H9 (cell line): Measurements from ENCODE around the gene KRT1. TPM values are rescaled to one million over a fixed set of nuclear protein-coding genes. Genes with fewer than 3 reads are reported as not detected.

ENCODE experiments used
- DNase-seq: peaks from one replicate; pipeline ENCODE4 v3.0.0-alpha.2; 2017
- H2AFZ ChIP-seq: one replicate; pipeline ENCODE4 v1.6.1; 2013; ENCODE audit warnings: mild to moderate bottlenecking, low read length, control low read depth, moderate library complexity
- H2AK5ac ChIP-seq: 2 replicates; pipeline ENCODE4 v1.6.1; 2013; ENCODE audit warnings: low read length, control low read depth, mixed read lengths; ENCODE audit not compliant: insufficient read length
- H2BK120ac ChIP-seq: one replicate; pipeline ENCODE4 v1.6.1; 2013; ENCODE audit warnings: low read depth, mild to moderate bottlenecking, low read length, control low read depth, inconsistent platforms; ENCODE audit not compliant: poor library complexity, severe bottlenecking
- H2BK12ac ChIP-seq: 2 replicates; pipeline ENCODE4 v1.6.1; 2013; ENCODE audit warnings: low read length, control low read depth, mixed read lengths, low read depth; ENCODE audit not compliant: insufficient read length
- H2BK15ac ChIP-seq: 2 replicates; pipeline ENCODE4 v1.6.1; 2013; ENCODE audit warnings: low read depth, low read length, control low read depth
- H2BK20ac ChIP-seq: one replicate; pipeline ENCODE4 v1.6.1; 2013; ENCODE audit warnings: low read depth, mild to moderate bottlenecking, low read length, control low read depth, inconsistent platforms; ENCODE audit not compliant: poor library complexity, severe bottlenecking
- H2BK5ac ChIP-seq: 2 replicates; pipeline ENCODE4 v1.6.1; 2013; ENCODE audit warnings: low read length, control low read depth, mixed read lengths; ENCODE audit not compliant: insufficient read length
- H3K14ac ChIP-seq: 2 replicates; pipeline ENCODE4 v1.6.1; 2013; ENCODE audit warnings: low read length, control low read depth; ENCODE audit not compliant: insufficient read depth
- H3K18ac ChIP-seq: 2 replicates; pipeline ENCODE4 v1.6.1; 2013; ENCODE audit warnings: low read depth, mild to moderate bottlenecking, mixed read lengths, low read length, control low read depth; ENCODE audit not compliant: insufficient read length
- H3K23ac ChIP-seq: 2 replicates; pipeline ENCODE4 v1.6.1; 2013; ENCODE audit warnings: low read length, control low read depth, mixed read lengths, low read depth; ENCODE audit not compliant: insufficient read length
- H3K23me2 ChIP-seq: 2 replicates; pipeline ENCODE4 v1.6.1; 2013; ENCODE audit warnings: low read depth, mild to moderate bottlenecking, mixed read lengths, low read length, control low read depth; ENCODE audit not compliant: insufficient read length, poor library complexity, severe bottlenecking
- H3K27ac ChIP-seq: 2 replicates; pipeline ENCODE4 v1.5.1; 2013; ENCODE audit warnings: low read length, control low read depth, mixed read lengths, low read depth; ENCODE audit not compliant: insufficient read length
- H3K27me3 ChIP-seq: 2 replicates; pipeline ENCODE4 v1.6.1; 2013; ENCODE audit warnings: low read length, control low read depth, inconsistent platforms; ENCODE audit not compliant: insufficient read depth
- H3K4ac ChIP-seq: 2 replicates; pipeline ENCODE4 v1.6.1; 2013; ENCODE audit warnings: low read depth, mild to moderate bottlenecking, control low read depth, inconsistent platforms, low read length, moderate library complexity
- H3K4me1 ChIP-seq: 2 replicates; pipeline ENCODE4 v1.6.1; 2013; ENCODE audit warnings: low read length, control low read depth, inconsistent platforms; ENCODE audit not compliant: insufficient read depth
- H3K4me2 ChIP-seq: 2 replicates; pipeline ENCODE4 v1.6.1; 2013; ENCODE audit warnings: low read length, control low read depth, mixed read lengths; ENCODE audit not compliant: insufficient read length, insufficient read depth
- H3K56ac ChIP-seq: 2 replicates; pipeline ENCODE4 v1.6.1; 2013; ENCODE audit warnings: low read depth, mild to moderate bottlenecking, mixed read lengths, low read length, control low read depth; ENCODE audit not compliant: insufficient read length
- H3K79me1 ChIP-seq: 2 replicates; pipeline ENCODE4 v1.6.1; 2013; ENCODE audit warnings: low read depth, mild to moderate bottlenecking, moderate library complexity, low read length, control low read depth, inconsistent platforms; ENCODE audit not compliant: insufficient read depth, poor library complexity, severe bottlenecking
- H3K79me2 ChIP-seq: 2 replicates; pipeline ENCODE4 v1.6.1; 2013; ENCODE audit warnings: low read length, control low read depth, inconsistent platforms; ENCODE audit not compliant: insufficient read depth
- H3K9ac ChIP-seq: 2 replicates; pipeline ENCODE4 v1.6.1; 2013; ENCODE audit warnings: low read length, control low read depth, mixed read lengths; ENCODE audit not compliant: insufficient read length; ENCODE audit errors: extremely low read depth
- H3K9me3 ChIP-seq: one replicate; pipeline ENCODE4 v1.6.1; 2013; ENCODE audit warnings: low read depth, low read length, inconsistent platforms; ENCODE audit not compliant: control insufficient read depth
- H3T11ph ChIP-seq: one replicate; pipeline ENCODE4 v1.6.1; 2013; ENCODE audit warnings: mild to moderate bottlenecking, low read length, control low read depth, inconsistent platforms
- H4K20me1 ChIP-seq: one replicate; pipeline ENCODE4 v1.6.1; 2013; ENCODE audit not compliant: control insufficient read depth, insufficient read length, insufficient read depth
- H4K5ac ChIP-seq: 2 replicates; pipeline ENCODE4 v1.6.1; 2013; ENCODE audit warnings: low read depth, mild to moderate bottlenecking, mixed read lengths, low read length, control low read depth; ENCODE audit not compliant: insufficient read length
- H4K8ac ChIP-seq: replicated peaks from 2 replicates; pipeline ENCODE4 v1.6.1; 2013; ENCODE audit warnings: low read length, control low read depth, mixed read lengths, low read depth; ENCODE audit not compliant: insufficient read length
- H4K91ac ChIP-seq: 2 replicates; pipeline ENCODE4 v1.6.1; 2013; ENCODE audit warnings: low read depth, mild to moderate bottlenecking, moderate library complexity, mixed read lengths, low read length, control low read depth; ENCODE audit not compliant: insufficient read length
- H3K27ac Mint-ChIP-seq, 3 experiments: 2 replicates in 2 of 3; 3 replicates in 1 of 3; pipeline ENCODE4 v1.8.0; 2020 to 2021; ENCODE audit warnings: mixed read lengths in 3 of 3, mild to moderate bottlenecking in 1 of 3, moderate library complexity in 1 of 3
- H3K27me3 Mint-ChIP-seq: 2 replicates; pipeline ENCODE4 v1.8.0; 2021; ENCODE audit warnings: low read depth, mild to moderate bottlenecking, moderate library complexity, mixed read lengths
- H3K36me3 Mint-ChIP-seq, 3 experiments: 2 replicates in 2 of 3; 3 replicates in 1 of 3; pipeline ENCODE4 v1.8.0; 2020 to 2021; ENCODE audit warnings: low read depth in 3 of 3, mixed read lengths in 3 of 3; ENCODE audit not compliant: insufficient read depth in 1 of 3
- H3K4me1 Mint-ChIP-seq, 2 experiments: 2 replicates each; pipeline ENCODE4 v1.8.0; 2020; ENCODE audit warnings: mixed read lengths in 2 of 2
- H3K4me3 Mint-ChIP-seq, 2 experiments: 2 replicates in 1 of 2; 3 replicates in 1 of 2; pipeline ENCODE4 v1.8.0; 2020 to 2021; ENCODE audit warnings: mild to moderate bottlenecking in 2 of 2, mixed read lengths in 2 of 2, moderate library complexity in 1 of 2
- H3K9me3 Mint-ChIP-seq, 2 experiments: 2 replicates in 1 of 2; 3 replicates in 1 of 2; pipeline ENCODE4 v1.8.0; 2020; ENCODE audit warnings: mild to moderate bottlenecking in 2 of 2, mixed read lengths in 2 of 2, moderate library complexity in 1 of 2
- WGBS: extraction: QIAGEN DNeasy Blood & Tissue Kit; methylation state at CpG from one replicate; pipeline ENCODE4 v1.1.7; 2013; ENCODE audit warnings: missing lambda C conversion rate, low lambda C conversion rate, mixed read lengths; ENCODE audit not compliant: insufficient read length; ENCODE audit errors: extremely low coverage; 5-methylcytosine and 5-hydroxymethylcytosine counted together
- total RNA-seq: library from RNA; stranded (reverse); gene quantifications from 2 replicates; pipeline ENCODE4 v1.2.1, GENCODE V29; 2021
- TF ChIP-seq, protein P1 (sequence below): fragments of 200-600 bp; sonication (generic); conservative IDR thresholded peaks from 3 replicates; pipeline ENCODE4 v1.8.0; 2021; ENCODE audit warnings: antibody characterized with exemption, mild to moderate bottlenecking

KRT1 gene
- total RNA-seq, 1 experiment from 2014 or later = not detected

DNA sequence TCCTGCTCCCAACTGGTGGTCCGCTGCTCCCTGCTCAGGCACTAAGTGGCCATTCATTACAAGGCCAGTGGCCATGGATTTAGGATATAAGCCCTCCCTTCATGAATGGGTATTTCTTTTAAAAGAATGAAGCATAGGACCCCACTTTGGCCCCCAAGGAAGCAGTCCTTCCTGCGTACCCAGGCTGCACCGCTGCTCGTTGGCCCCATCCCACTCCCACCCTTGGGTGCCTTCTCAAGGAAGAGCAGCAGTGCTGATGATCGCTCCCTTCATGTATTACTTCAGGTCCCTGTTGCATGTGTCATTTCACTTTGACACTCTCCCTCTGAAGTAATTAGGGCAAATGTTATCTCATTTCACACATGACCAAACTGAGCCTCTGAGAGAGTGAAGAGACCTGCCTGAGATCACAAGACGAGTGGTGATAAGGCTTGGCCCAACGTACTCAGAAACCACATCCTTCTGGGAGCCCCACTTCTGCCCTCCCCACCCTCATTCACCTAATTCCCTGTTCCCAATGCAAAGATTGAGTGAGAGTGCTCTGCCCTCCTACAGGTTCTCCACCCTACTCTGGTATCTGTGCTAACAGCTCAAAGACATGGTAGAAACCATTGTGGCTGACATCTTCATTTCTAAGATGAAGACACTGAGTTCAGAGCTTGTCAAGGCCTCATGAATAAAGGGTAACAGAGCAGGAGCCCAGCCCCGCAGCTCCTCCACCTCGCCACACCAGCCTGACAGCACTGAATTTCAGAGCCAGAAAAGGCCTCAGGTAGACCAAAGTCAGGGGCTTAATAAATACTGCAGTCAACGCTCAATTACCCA is 17.9 kb downstream of the KRT1 start:
- Mint-ChIP-seq H3K4me3 (no peak overlapping the region), H3K4me1 (no peaks in the 10 kb centered on the region; a peak in 1 of 4 replicates), H3K9me3 (no peaks in the 10 kb centered on the region), H3K27ac (no peak overlapping the region), H3K27me3 (peaks cover 26% of the 10 kb centered on the region), H3K36me3 (no peaks in the 10 kb centered on the region)
- H3K27me3 ChIP-seq = no peaks in the 10 kb centered on the region
- no peak overlapping the region for H4K5ac ChIP-seq
- no peak overlapping the region for H3K14ac ChIP-seq
- no peaks in the 10 kb centered on the region for H3K9me3 ChIP-seq
- no peak for DNase-seq
- no peak overlapping the region for H2BK15ac ChIP-seq
- TF ChIP-seq, protein P1, sequence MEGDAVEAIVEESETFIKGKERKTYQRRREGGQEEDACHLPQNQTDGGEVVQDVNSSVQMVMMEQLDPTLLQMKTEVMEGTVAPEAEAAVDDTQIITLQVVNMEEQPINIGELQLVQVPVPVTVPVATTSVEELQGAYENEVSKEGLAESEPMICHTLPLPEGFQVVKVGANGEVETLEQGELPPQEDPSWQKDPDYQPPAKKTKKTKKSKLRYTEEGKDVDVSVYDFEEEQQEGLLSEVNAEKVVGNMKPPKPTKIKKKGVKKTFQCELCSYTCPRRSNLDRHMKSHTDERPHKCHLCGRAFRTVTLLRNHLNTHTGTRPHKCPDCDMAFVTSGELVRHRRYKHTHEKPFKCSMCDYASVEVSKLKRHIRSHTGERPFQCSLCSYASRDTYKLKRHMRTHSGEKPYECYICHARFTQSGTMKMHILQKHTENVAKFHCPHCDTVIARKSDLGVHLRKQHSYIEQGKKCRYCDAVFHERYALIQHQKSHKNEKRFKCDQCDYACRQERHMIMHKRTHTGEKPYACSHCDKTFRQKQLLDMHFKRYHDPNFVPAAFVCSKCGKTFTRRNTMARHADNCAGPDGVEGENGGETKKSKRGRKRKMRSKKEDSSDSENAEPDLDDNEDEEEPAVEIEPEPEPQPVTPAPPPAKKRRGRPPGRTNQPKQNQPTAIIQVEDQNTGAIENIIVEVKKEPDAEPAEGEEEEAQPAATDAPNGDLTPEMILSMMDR = no peak
- no peak overlapping the region for H3K9ac ChIP-seq
- peaks cover 2% of the 10 kb centered on the region for H4K20me1 ChIP-seq
- H2AFZ ChIP-seq = no peak overlapping the region
- no CpG with 5 or more reads among the region's 10 CpGs for WGBS
- H3K56ac ChIP-seq = no peak overlapping the region
- H3K4me1 ChIP-seq = no peaks in the 10 kb centered on the region
- no peak overlapping the region for H3K27ac ChIP-seq
- H3T11ph ChIP-seq = no peak overlapping the region
- no peak overlapping the region for H2BK5ac ChIP-seq
- no peak overlapping the region for H3K23ac ChIP-seq
- H3K4me2 ChIP-seq = no peak overlapping the region
- no peaks in the 10 kb centered on the region for H3K79me2 ChIP-seq
- no peak overlapping the region for H2BK12ac ChIP-seq
- no peak overlapping the region for H2BK20ac ChIP-seq
- no peak overlapping the region for H4K8ac ChIP-seq
- no peaks in the 10 kb centered on the region for H3K79me1 ChIP-seq
- H2BK120ac ChIP-seq = no peak overlapping the region
- no peak overlapping the region for H3K18ac ChIP-seq
- no peak overlapping the region for H2AK5ac ChIP-seq
- no peak overlapping the region for H3K4ac ChIP-seq
- no peak overlapping the region for H4K91ac ChIP-seq
- H3K23me2 ChIP-seq = no peaks in the 10 kb centered on the region
